Spleen (tissue), 7 donors: ENCODE results near the gene LCN6.

Experiments
- POLR2A ChIP-seq, 3 donors: fragments of 450-650 bp; IDR thresholded peaks; one replicate each; pipeline ENCODE4 v1.5.1; 2017; ENCODE audit warnings: antibody characterized with exemption in 3 of 3, mild to moderate bottlenecking in 1 of 3
- TF ChIP-seq, protein P1 (sequence below), 11 experiments: fragments of 200-600 bp in 7 of 11; fragments of 450-650 bp in 4 of 11; sonication (generic) in 4 of 11; IDR thresholded peaks in 8 of 11; conservative IDR thresholded peaks in 3 of 11; 1 replicate in 7 of 11; 2 replicates in 4 of 11; pipeline versions ENCODE4 v1.4.0 to v1.8.0; 2016 to 2021; ENCODE audit warnings: antibody characterized with exemption in 11 of 11, inconsistent platforms in 4 of 11, mild to moderate bottlenecking in 1 of 11
- donor health status: DM: no; HTN: no; CAD: no; lungs with moderate emphysema.
- donor health status: DM: no; HTN: no; CAD: no.
- donor health status: DM: no; HTN: no; CAD: no.

- TF ChIP-seq, protein P1, sequence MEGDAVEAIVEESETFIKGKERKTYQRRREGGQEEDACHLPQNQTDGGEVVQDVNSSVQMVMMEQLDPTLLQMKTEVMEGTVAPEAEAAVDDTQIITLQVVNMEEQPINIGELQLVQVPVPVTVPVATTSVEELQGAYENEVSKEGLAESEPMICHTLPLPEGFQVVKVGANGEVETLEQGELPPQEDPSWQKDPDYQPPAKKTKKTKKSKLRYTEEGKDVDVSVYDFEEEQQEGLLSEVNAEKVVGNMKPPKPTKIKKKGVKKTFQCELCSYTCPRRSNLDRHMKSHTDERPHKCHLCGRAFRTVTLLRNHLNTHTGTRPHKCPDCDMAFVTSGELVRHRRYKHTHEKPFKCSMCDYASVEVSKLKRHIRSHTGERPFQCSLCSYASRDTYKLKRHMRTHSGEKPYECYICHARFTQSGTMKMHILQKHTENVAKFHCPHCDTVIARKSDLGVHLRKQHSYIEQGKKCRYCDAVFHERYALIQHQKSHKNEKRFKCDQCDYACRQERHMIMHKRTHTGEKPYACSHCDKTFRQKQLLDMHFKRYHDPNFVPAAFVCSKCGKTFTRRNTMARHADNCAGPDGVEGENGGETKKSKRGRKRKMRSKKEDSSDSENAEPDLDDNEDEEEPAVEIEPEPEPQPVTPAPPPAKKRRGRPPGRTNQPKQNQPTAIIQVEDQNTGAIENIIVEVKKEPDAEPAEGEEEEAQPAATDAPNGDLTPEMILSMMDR (IDR thresholded peaks at IDR 0.05 in 8 of 11, conservative IDR thresholded peaks at IDR 0.05 in 3 of 11) = no peak
- TF ChIP-seq POLR2A (IDR thresholded peaks at IDR 0.05) = no peak
These were observed 26.0 kb downstream of the LCN6 start for GRCh38 chr9:136722093-136722968.
